ENCODE results near the gene CXCR5.

DNA sequence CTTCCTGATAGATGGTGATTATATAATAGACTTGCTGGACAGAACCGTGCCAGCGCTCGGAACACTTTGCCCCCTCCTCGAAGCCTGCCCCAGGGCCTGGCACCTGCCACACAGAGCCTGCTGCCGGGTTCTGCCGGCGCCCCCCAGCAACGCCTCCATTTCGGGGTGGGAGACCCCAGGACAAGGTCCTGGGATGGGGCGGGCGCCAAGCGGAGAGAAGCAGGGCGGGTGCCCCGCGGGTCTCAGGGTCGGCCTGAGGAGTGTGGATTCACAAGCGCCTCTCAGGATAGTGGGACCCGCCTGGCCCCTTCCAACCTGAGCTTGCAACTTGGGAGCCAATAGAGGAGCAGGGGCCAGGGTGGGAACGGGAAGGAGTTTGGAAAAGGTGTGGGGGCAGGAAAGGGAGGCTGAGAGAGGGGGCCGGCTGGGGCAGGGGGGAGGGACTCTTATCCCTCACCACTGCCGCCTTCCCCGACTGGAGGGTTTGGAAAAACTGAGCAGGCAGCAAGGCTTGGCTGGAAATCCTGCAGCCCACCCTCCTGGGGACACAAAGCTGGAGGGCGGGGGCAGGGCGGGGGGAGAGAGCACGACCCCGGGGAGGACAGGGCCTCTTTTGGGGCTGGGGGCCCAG is 45.3 kb downstream of the CXCR5 start:
- TF ChIP-seq EZH2 (IDR thresholded peaks at IDR 0.05) (no peak), POLR2AphosphoS5 (IDR thresholded peaks at IDR 0.05; ENCODE audit: borderline replicate concordance, low read depth, low read length) (no peak), FOXP2 (optimal IDR thresholded peaks at IDR 0.05; ENCODE audit: control extremely low read depth, extremely low read length, insufficient read depth) (no peak)
